ENCODE data around the gene POLG2.

- peak; percentile 69 to 81 (median 72); a peak in 5 of 6 replicates for TF ChIP-seq CTCF (IDR thresholded peaks at IDR 0.05 in 2 of 3, conservative IDR thresholded peaks at IDR 0.05 in 1 of 3; ENCODE audit: borderline replicate concordance in 1 of 3, insufficient read depth in 1 of 3, low read depth in 2 of 3, low read length in 2 of 3)
- TF ChIP-seq YY1 (IDR thresholded peaks at IDR 0.05; ENCODE audit: extremely low read depth, insufficient replicate concordance, low read depth, low read length), result peak; percentile 91
- TF ChIP-seq CEBPB (IDR thresholded peaks at IDR 0.05; ENCODE audit: low read depth), result no peak
- no peak for TF ChIP-seq EZH2 (IDR thresholded peaks at IDR 0.05)
- no peak for TF ChIP-seq EZH2phosphoT487 (IDR thresholded peaks at IDR 0.05; ENCODE audit: borderline replicate concordance)
- peak; percentile 75 for TF ChIP-seq RAD21 (IDR thresholded peaks at IDR 0.05; ENCODE audit: low read depth)
- no peak for TF ChIP-seq FOSL1 (IDR thresholded peaks at IDR 0.05; ENCODE audit: low read depth)
- peak; percentile 96 for TF ChIP-seq POLR2A (IDR thresholded peaks at IDR 0.05; ENCODE audit: borderline replicate concordance, extremely low read depth, insufficient read depth, insufficient read length)
- no peak for TF ChIP-seq ATF3 (IDR thresholded peaks at IDR 0.05)
- TF ChIP-seq POLR2AphosphoS5 (IDR thresholded peaks at IDR 0.05; ENCODE audit: low read depth, low read length), result peak; percentile 97
- TF ChIP-seq SP1 (IDR thresholded peaks at IDR 0.05; ENCODE audit: low read depth), result peak; percentile 58
- peak; percentile 13 for TF ChIP-seq TCF7L2 (IDR thresholded peaks at IDR 0.05; ENCODE audit: borderline replicate concordance, extremely low read depth, insufficient read depth, insufficient read length)
Observed at GRCh38 chr17:64496786-64497564, at the start of gene POLG2.
